ENCODE measurements around the gene PGLYRP4.

DNA sequence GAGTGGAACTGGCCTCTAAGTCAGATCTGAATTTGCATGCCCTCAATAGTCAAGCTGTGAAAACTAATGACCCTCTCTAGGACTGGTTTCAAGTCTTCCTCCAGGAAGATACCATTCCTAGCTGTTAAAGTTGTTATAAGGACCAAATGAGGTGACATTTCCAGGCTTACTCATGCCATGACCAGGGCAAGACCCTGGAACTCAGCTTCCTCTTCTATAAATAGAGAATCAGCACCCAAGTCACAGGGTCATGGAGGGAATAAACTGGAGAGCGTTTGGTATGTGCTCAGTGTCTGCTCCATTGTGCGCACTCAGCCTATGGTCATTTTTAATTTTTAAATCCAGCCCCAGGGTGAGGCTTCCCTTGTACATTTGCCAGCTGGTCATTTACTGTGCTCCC is 11.5 kb upstream of the PGLYRP4 start:
- TF ChIP-seq, protein P1, sequence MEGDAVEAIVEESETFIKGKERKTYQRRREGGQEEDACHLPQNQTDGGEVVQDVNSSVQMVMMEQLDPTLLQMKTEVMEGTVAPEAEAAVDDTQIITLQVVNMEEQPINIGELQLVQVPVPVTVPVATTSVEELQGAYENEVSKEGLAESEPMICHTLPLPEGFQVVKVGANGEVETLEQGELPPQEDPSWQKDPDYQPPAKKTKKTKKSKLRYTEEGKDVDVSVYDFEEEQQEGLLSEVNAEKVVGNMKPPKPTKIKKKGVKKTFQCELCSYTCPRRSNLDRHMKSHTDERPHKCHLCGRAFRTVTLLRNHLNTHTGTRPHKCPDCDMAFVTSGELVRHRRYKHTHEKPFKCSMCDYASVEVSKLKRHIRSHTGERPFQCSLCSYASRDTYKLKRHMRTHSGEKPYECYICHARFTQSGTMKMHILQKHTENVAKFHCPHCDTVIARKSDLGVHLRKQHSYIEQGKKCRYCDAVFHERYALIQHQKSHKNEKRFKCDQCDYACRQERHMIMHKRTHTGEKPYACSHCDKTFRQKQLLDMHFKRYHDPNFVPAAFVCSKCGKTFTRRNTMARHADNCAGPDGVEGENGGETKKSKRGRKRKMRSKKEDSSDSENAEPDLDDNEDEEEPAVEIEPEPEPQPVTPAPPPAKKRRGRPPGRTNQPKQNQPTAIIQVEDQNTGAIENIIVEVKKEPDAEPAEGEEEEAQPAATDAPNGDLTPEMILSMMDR (IDR thresholded peaks at IDR 0.05), result no peak
- TF ChIP-seq POLR2A (IDR thresholded peaks at IDR 0.05), result no peak

All from heart left ventricle (tissue), 13 donors.